Measurements from ENCODE around the gene RMND5B. TPM values are rescaled to one million over a fixed set of nuclear protein-coding genes. Genes with fewer than 3 reads are reported as not detected.

Gene RMND5B
- total RNA-seq, 2 experiments from 2014 or later = 12.0 to 13.8 TPM

DNA sequence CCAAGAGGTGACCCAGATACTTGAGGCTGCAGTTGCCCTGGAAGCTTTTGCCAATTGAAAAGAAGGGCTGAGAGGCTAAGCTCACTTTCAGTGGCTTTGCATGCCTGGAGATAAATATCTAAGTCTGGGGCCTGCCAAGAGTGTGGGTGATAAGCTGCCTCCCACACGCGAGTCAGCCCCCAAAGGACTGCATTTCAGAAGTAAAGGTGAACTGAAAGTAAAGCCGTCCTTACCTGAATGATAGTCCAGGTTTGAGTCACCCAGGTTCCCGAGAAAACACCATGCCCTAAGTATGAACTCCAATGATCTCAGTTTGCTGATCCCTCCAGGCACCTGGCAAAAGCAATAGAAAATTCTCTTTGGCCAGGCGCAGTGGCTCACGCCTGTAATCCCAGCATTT lies 40.0 kb upstream of the RMND5B start:
- CTCF ChIA-PET = no interaction called here
- ATAC-seq (ENCODE audit: poor library complexity) = no peak
- Histone ChIP-seq H3K4me1 (ENCODE audit: insufficient read depth, low read length) (peaks cover 15% of the 10 kb centered on the region), H3K4me3 (ENCODE audit: low read length) (no peak overlapping the region), H3K27ac (ENCODE audit: low read depth in 1 of 2, low read length in 2 of 2) (no peak overlapping the region), H3K9me3 (ENCODE audit: control insufficient read depth in 1 of 2, insufficient read depth in 1 of 2, low read length in 2 of 2) (peaks cover 0 to 7% of the 10 kb centered on the region in 2 experiments), H3K27me3 (ENCODE audit: control insufficient read depth in 1 of 2, insufficient read depth in 2 of 2, low read length in 2 of 2) (no peaks in the 10 kb centered on the region), H3K36me3 (ENCODE audit: insufficient read depth, low read length) (no peaks in the 10 kb centered on the region)
- H3K4me3 Mint-ChIP-seq = no peak overlapping the region
- H3K4me1 Mint-ChIP-seq (ENCODE audit: low read depth) = peaks cover 20% of the 10 kb centered on the region
- no peaks in the 10 kb centered on the region for H3K27me3 Mint-ChIP-seq
- no peaks in the 10 kb centered on the region for H3K36me3 Mint-ChIP-seq (ENCODE audit: low read depth)
- H3K9me3 Mint-ChIP-seq = no peaks in the 10 kb centered on the region
- intact Hi-C loops (cut with DNase I, micrococcal nuclease) = no loop called here
- no peak overlapping the region for H3K27ac Mint-ChIP-seq
- POLR2A ChIA-PET = no interaction called here
- TF ChIP-seq, protein P1, sequence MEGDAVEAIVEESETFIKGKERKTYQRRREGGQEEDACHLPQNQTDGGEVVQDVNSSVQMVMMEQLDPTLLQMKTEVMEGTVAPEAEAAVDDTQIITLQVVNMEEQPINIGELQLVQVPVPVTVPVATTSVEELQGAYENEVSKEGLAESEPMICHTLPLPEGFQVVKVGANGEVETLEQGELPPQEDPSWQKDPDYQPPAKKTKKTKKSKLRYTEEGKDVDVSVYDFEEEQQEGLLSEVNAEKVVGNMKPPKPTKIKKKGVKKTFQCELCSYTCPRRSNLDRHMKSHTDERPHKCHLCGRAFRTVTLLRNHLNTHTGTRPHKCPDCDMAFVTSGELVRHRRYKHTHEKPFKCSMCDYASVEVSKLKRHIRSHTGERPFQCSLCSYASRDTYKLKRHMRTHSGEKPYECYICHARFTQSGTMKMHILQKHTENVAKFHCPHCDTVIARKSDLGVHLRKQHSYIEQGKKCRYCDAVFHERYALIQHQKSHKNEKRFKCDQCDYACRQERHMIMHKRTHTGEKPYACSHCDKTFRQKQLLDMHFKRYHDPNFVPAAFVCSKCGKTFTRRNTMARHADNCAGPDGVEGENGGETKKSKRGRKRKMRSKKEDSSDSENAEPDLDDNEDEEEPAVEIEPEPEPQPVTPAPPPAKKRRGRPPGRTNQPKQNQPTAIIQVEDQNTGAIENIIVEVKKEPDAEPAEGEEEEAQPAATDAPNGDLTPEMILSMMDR (IDR thresholded peaks at IDR 0.05) = no peak
- DNase-seq = no peak

DNA sequence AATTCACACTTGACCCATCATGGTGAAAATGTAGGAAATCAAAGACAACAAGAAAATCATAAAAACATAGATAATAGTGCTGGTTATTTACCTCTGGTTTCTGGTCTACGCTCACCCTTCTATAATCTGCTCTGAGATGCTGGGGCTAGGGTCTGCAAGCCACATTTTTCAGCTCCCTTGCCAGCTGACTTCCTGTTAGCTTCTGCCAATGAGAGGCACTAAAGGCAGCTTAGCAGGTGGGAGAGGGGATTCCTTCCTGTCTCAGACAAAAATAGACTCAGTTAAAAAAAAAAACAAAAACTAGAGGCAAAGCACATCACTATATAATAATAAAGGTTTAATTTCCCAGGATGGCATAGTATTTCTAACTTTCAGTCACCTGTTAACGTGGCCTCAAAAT lies 37.7 kb upstream of the RMND5B start:
- no peak for ATAC-seq (ENCODE audit: poor library complexity)
- peaks cover 0 to 7% of the 10 kb centered on the region in 2 experiments for H3K9me3 ChIP-seq (ENCODE audit: control insufficient read depth in 1 of 2, insufficient read depth in 1 of 2, low read length in 2 of 2)
- Mint-ChIP-seq H3K27me3 (no peaks in the 10 kb centered on the region), H3K4me3 (peak overlapping the region; percentile 23), H3K27ac (no peak overlapping the region), H3K9me3 (no peaks in the 10 kb centered on the region), H3K36me3 (ENCODE audit: low read depth) (no peaks in the 10 kb centered on the region), H3K4me1 (ENCODE audit: low read depth) (peaks cover 24% of the 10 kb centered on the region)
- DNase-seq = no peak
- TF ChIP-seq, protein P1 (IDR thresholded peaks at IDR 0.05) = no peak
- intact Hi-C loops (cut with DNase I, micrococcal nuclease) = no loop called here
- H3K4me1 ChIP-seq (ENCODE audit: insufficient read depth, low read length) = peaks cover 15% of the 10 kb centered on the region
- ChIA-PET POLR2A (no interaction called here), CTCF (interaction anchor here (0.7 kb wide), 1 partner anchor 11 kb away, joined by 4 read pairs; no protein-coding TSS in a partner anchor)
- H3K27ac ChIP-seq (ENCODE audit: low read depth in 1 of 2, low read length in 2 of 2) = no peak overlapping the region
- no peak overlapping the region for H3K4me3 ChIP-seq (ENCODE audit: low read length)
- no peaks in the 10 kb centered on the region for H3K36me3 ChIP-seq (ENCODE audit: insufficient read depth, low read length)
- H3K27me3 ChIP-seq (ENCODE audit: control insufficient read depth in 1 of 2, insufficient read depth in 2 of 2, low read length in 2 of 2) = no peaks in the 10 kb centered on the region

DNA sequence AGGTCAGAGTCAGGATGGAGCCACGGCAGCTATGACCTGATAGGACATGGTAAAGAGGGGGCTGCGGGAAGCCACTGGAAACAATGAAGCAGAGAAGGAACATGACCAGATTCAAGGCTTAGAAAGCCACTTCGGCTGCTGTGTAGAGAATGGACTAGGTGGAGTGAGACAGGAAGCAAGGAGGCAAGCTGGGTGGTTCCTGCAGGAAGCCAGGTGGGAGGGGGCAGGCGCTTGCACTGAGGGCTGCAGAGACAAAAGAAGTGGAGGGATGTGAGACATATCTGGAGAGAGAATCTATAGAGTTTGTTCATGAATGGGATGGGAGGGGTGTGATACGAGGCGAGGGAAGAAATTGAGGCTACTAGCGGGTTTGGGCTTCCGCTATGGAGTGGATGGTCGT lies 36.5 kb upstream of the RMND5B start:
- no peaks in the 10 kb centered on the region for H3K27me3 ChIP-seq (ENCODE audit: control insufficient read depth in 1 of 2, insufficient read depth in 2 of 2, low read length in 2 of 2)
- ChIA-PET POLR2A (no interaction called here), CTCF (no interaction called here)
- peaks cover 24% of the 10 kb centered on the region for H3K4me1 Mint-ChIP-seq (ENCODE audit: low read depth)
- H3K9me3 Mint-ChIP-seq = no peaks in the 10 kb centered on the region
- H3K4me3 ChIP-seq (ENCODE audit: low read length) = no peak overlapping the region
- intact Hi-C loops (cut with DNase I, micrococcal nuclease) = no loop called here
- no peaks in the 10 kb centered on the region for H3K36me3 ChIP-seq (ENCODE audit: insufficient read depth, low read length)
- H3K4me1 ChIP-seq (ENCODE audit: insufficient read depth, low read length) = peaks cover 15% of the 10 kb centered on the region
- no peaks in the 10 kb centered on the region for H3K36me3 Mint-ChIP-seq (ENCODE audit: low read depth)
- H3K27ac Mint-ChIP-seq = peak overlapping the region; percentile 48
- TF ChIP-seq, protein P1 (IDR thresholded peaks at IDR 0.05) = no peak
- peaks cover 0 to 7% of the 10 kb centered on the region in 2 experiments for H3K9me3 ChIP-seq (ENCODE audit: control insufficient read depth in 1 of 2, insufficient read depth in 1 of 2, low read length in 2 of 2)
- DNase-seq (peak in 1 of 14 experiments; percentile 54), ATAC-seq (ENCODE audit: poor library complexity) (peak; percentile 46)
- no peak overlapping the region for H3K27ac ChIP-seq (ENCODE audit: low read depth in 1 of 2, low read length in 2 of 2)
- H3K27me3 Mint-ChIP-seq = no peaks in the 10 kb centered on the region
- H3K4me3 Mint-ChIP-seq = peak overlapping the region; percentile 42

Measured in CD4-positive, alpha-beta T cell (primary cell).